ENCODE data around the gene METTL9.

DNA sequence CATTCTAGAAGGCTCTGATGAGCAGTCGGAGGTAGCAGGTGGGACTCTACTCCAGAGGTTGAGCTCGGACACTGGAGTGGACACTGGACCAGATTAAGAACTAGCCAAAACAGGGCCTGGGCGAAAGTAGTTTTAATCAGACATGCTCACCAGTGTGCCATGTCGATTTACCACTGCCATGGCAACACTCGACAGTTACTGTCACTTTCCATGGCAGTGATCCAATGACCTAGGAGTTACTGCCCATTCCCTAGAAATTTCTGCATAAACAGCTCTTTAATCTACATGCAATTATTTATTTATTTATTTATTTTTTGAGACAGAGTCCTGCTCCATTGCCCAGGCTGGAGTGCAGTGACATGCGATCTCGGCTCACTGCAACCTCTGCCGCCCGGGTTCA lies 7.2 kb upstream of the METTL9 start:
- TF ChIP-seq, protein P1, sequence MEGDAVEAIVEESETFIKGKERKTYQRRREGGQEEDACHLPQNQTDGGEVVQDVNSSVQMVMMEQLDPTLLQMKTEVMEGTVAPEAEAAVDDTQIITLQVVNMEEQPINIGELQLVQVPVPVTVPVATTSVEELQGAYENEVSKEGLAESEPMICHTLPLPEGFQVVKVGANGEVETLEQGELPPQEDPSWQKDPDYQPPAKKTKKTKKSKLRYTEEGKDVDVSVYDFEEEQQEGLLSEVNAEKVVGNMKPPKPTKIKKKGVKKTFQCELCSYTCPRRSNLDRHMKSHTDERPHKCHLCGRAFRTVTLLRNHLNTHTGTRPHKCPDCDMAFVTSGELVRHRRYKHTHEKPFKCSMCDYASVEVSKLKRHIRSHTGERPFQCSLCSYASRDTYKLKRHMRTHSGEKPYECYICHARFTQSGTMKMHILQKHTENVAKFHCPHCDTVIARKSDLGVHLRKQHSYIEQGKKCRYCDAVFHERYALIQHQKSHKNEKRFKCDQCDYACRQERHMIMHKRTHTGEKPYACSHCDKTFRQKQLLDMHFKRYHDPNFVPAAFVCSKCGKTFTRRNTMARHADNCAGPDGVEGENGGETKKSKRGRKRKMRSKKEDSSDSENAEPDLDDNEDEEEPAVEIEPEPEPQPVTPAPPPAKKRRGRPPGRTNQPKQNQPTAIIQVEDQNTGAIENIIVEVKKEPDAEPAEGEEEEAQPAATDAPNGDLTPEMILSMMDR (conservative IDR thresholded peaks at IDR 0.05 in 1 of 2, IDR thresholded peaks at IDR 0.05 in 1 of 2; ENCODE audit: low read depth in 1 of 2, low read length in 2 of 2): no peak
- TF ChIP-seq EZH2 (IDR thresholded peaks at IDR 0.05; ENCODE audit: low read length, missing control alignments): no peak

Data from fibroblast of lung (primary cell).